ENCODE results near the gene FTL. TPM values are rescaled to one million over a fixed set of nuclear protein-coding genes. Genes with fewer than 3 reads are reported as not detected.

FTL gene
- total and polyA plus RNA-seq, 4 donors: 2,528 to 16,395 (median 12,201) TPM

DNA sequence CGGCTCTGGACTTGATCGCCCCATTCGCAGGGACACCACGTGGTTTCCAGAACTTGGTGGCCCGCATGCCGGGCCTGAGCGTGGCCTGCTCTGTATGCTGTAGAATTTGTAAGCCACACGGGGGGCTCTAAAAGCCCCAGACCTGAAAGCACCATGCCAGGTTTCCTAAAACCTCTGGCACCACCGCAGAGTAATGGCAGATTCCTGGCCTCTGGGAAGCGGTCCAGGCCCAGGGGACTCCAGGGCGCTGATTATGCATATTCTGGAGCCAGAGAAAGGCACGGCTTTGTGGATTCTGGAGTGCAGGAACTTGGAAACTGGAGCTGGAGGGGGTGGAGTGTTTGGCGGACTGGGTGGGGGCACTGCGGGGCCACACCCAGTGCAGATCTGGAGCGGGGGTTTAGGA, 3.7 kb downstream of the FTL start:
- Histone ChIP-seq H3K4me1 (ENCODE audit: control insufficient read depth in 4 of 4, insufficient read depth in 4 of 4, low read length in 3 of 4) (peaks cover 1 to 22% (median 17%) of the 10 kb centered on the region in 4 donors), H3K27ac (ENCODE audit: low read depth in 1 of 2, low read length in 2 of 2) (peak overlapping the region; percentile 50 to 68), H3K27me3 (ENCODE audit: control insufficient read depth in 4 of 4, insufficient read depth in 4 of 4, low read length in 3 of 4) (no peaks in the 10 kb centered on the region), H3K9ac (ENCODE audit: low read depth in 1 of 2, low read length in 2 of 2) (no peak overlapping the region), H3K9me3 (ENCODE audit: control insufficient read depth in 4 of 4, low read length in 3 of 4) (no peaks in the 10 kb centered on the region), H3K36me3 (ENCODE audit: control insufficient read depth in 4 of 4, insufficient read depth in 3 of 4, low read depth in 1 of 4, low read length in 3 of 4) (peaks cover 3 to 14% (median 8%) of the 10 kb centered on the region in 4 donors), H3K4me3 (ENCODE audit: low read depth in 1 of 3, low read length in 3 of 3) (no peak overlapping the region)
- 66% methylated on average over 15 of the region's 15 CpGs for WGBS
- DNase-seq (ENCODE audit: low spot score): no peak
- TF ChIP-seq HNF4A (conservative IDR thresholded peaks at IDR 0.05) (no peak), RAD21 (IDR thresholded peaks at IDR 0.05) (peak in 1 of 2 donors; percentile 13)

DNA sequence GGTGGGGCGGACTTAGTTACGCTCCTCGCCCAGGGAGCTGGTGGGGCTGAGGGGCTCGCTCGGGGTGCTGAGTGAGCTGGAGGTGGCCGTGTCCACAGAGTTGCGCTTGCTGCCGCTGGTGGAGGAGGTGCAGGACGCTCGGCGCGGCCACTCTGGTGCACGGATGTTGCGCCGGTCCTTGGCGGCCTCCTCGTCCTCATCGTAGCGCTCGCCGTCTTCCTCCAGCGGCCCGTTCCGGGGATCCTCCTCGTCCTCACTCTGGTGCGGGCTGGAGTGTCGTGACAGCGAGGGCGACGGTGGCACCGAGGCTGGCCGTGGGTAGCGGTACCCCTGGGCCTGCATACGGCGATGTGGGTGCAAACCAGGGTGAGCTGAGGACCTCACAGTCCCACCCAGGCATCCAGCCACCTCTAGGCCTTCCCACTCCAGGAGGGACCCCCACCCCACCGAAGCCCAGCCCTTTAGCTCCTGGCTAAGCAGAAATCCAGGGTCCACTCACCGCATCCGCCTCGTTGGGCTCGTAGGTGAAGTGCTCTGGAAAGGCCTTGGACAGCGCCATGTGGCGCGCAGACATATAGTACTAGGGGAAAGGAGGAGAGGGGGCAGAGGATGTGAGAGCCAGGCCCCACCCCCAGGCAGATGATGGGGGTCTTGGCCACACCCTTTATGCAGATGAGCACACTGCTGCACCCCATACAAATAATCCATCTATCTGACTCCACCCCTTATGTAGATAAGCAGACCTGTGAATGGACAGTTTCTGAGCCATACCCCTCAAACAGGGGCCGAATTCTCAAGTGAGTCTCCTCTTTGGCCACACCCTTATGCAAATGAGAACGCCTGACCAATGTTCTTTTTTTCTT, 4.4 kb downstream of the FTL start:
- TF ChIP-seq HNF4G (IDR thresholded peaks at IDR 0.05): no peak
- TF ChIP-seq JUND (IDR thresholded peaks at IDR 0.05): no peak
- TF ChIP-seq, protein P1, sequence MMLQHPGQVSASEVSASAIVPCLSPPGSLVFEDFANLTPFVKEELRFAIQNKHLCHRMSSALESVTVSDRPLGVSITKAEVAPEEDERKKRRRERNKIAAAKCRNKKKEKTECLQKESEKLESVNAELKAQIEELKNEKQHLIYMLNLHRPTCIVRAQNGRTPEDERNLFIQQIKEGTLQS (IDR thresholded peaks at IDR 0.05): no peak
- TF ChIP-seq, protein P2, sequence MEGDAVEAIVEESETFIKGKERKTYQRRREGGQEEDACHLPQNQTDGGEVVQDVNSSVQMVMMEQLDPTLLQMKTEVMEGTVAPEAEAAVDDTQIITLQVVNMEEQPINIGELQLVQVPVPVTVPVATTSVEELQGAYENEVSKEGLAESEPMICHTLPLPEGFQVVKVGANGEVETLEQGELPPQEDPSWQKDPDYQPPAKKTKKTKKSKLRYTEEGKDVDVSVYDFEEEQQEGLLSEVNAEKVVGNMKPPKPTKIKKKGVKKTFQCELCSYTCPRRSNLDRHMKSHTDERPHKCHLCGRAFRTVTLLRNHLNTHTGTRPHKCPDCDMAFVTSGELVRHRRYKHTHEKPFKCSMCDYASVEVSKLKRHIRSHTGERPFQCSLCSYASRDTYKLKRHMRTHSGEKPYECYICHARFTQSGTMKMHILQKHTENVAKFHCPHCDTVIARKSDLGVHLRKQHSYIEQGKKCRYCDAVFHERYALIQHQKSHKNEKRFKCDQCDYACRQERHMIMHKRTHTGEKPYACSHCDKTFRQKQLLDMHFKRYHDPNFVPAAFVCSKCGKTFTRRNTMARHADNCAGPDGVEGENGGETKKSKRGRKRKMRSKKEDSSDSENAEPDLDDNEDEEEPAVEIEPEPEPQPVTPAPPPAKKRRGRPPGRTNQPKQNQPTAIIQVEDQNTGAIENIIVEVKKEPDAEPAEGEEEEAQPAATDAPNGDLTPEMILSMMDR (IDR thresholded peaks at IDR 0.05; ENCODE audit: low read depth, low read length, missing input control): no peak
- TF ChIP-seq EGR1 (IDR thresholded peaks at IDR 0.05; ENCODE audit: low read depth in 2 of 2): no peak
- no peak for TF ChIP-seq FOXA1 (IDR thresholded peaks at IDR 0.05)
- TF ChIP-seq RXRA (IDR thresholded peaks at IDR 0.05): no peak
- TF ChIP-seq, protein P3, sequence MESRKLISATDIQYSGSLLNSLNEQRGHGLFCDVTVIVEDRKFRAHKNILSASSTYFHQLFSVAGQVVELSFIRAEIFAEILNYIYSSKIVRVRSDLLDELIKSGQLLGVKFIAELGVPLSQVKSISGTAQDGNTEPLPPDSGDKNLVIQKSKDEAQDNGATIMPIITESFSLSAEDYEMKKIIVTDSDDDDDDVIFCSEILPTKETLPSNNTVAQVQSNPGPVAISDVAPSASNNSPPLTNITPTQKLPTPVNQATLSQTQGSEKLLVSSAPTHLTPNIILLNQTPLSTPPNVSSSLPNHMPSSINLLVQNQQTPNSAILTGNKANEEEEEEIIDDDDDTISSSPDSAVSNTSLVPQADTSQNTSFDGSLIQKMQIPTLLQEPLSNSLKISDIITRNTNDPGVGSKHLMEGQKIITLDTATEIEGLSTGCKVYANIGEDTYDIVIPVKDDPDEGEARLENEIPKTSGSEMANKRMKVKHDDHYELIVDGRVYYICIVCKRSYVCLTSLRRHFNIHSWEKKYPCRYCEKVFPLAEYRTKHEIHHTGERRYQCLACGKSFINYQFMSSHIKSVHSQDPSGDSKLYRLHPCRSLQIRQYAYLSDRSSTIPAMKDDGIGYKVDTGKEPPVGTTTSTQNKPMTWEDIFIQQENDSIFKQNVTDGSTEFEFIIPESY (IDR thresholded peaks at IDR 0.05): no peak
- TF ChIP-seq, protein P4, sequence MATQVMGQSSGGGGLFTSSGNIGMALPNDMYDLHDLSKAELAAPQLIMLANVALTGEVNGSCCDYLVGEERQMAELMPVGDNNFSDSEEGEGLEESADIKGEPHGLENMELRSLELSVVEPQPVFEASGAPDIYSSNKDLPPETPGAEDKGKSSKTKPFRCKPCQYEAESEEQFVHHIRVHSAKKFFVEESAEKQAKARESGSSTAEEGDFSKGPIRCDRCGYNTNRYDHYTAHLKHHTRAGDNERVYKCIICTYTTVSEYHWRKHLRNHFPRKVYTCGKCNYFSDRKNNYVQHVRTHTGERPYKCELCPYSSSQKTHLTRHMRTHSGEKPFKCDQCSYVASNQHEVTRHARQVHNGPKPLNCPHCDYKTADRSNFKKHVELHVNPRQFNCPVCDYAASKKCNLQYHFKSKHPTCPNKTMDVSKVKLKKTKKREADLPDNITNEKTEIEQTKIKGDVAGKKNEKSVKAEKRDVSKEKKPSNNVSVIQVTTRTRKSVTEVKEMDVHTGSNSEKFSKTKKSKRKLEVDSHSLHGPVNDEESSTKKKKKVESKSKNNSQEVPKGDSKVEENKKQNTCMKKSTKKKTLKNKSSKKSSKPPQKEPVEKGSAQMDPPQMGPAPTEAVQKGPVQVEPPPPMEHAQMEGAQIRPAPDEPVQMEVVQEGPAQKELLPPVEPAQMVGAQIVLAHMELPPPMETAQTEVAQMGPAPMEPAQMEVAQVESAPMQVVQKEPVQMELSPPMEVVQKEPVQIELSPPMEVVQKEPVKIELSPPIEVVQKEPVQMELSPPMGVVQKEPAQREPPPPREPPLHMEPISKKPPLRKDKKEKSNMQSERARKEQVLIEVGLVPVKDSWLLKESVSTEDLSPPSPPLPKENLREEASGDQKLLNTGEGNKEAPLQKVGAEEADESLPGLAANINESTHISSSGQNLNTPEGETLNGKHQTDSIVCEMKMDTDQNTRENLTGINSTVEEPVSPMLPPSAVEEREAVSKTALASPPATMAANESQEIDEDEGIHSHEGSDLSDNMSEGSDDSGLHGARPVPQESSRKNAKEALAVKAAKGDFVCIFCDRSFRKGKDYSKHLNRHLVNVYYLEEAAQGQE (IDR thresholded peaks at IDR 0.05): no peak
- TF ChIP-seq RAD21 (IDR thresholded peaks at IDR 0.05): no peak
- TF ChIP-seq NR2F2 (IDR thresholded peaks at IDR 0.05): no peak
- TF ChIP-seq, protein P5, sequence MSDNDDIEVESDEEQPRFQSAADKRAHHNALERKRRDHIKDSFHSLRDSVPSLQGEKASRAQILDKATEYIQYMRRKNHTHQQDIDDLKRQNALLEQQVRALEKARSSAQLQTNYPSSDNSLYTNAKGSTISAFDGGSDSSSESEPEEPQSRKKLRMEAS (IDR thresholded peaks at IDR 0.05): no peak
- no peak for TF ChIP-seq TAF1 (conservative IDR thresholded peaks at IDR 0.05)
- no peak for TF ChIP-seq FOXA2 (IDR thresholded peaks at IDR 0.05)
- no peak for TF ChIP-seq HNF4A (conservative IDR thresholded peaks at IDR 0.05)
- TF ChIP-seq GABPA (IDR thresholded peaks at IDR 0.05 in 1 of 2, conservative IDR thresholded peaks at IDR 0.05 in 1 of 2): no peak
- no peak for TF ChIP-seq SP1 (IDR thresholded peaks at IDR 0.05)
- TF ChIP-seq YY1 (IDR thresholded peaks at IDR 0.05): no peak
- WGBS: 96% methylated on average over 45 of the region's 45 CpGs
- Histone ChIP-seq H3K36me3 (ENCODE audit: control insufficient read depth in 4 of 4, insufficient read depth in 3 of 4, low read depth in 1 of 4, low read length in 3 of 4) (peaks cover 5 to 18% (median 13%) of the 10 kb centered on the region in 4 donors), H3K9ac (ENCODE audit: low read depth in 1 of 2, low read length in 2 of 2) (no peak overlapping the region), H3K27me3 (ENCODE audit: control insufficient read depth in 4 of 4, insufficient read depth in 4 of 4, low read length in 3 of 4) (no peaks in the 10 kb centered on the region), H3K9me3 (ENCODE audit: control insufficient read depth in 4 of 4, low read length in 3 of 4) (no peaks in the 10 kb centered on the region), H3K27ac (ENCODE audit: low read depth in 1 of 2, low read length in 2 of 2) (peak overlapping the region in 1 of 2 donors; percentile 68), H3K4me1 (ENCODE audit: control insufficient read depth in 4 of 4, insufficient read depth in 4 of 4, low read length in 3 of 4) (peaks cover 0 to 19% (median 15%) of the 10 kb centered on the region in 4 donors), H3K4me3 (ENCODE audit: low read depth in 1 of 3, low read length in 3 of 3) (no peak overlapping the region)
- DNase-seq (ENCODE audit: low spot score): no peak
